A549 (cell line): ENCODE measurements around the gene GRID1.

ENCODE experiments used
- CTCF ChIP-seq: fragments of >200 bp; sonication (Bioruptor Twin); formaldehyde crosslinking; IDR thresholded peaks from 3 replicates; pipeline ENCODE4 v1.5.1; 2016
- EP300 ChIP-seq, 2 experiments: fragments of >200 bp; sonication (Bioruptor Twin); formaldehyde crosslinking; IDR thresholded peaks; 2 replicates in 1 of 2; 3 replicates in 1 of 2; pipeline ENCODE4 v1.6.1; 2016 to 2017
- KDM1A ChIP-seq: fragments of 200-600 bp; sonication (generic); IDR thresholded peaks from 2 replicates; pipeline ENCODE4 v1.6.1; 2016; ENCODE audit warnings: low read depth, mild to moderate bottlenecking
- KDM5A ChIP-seq: fragments of 200-600 bp; sonication (generic); IDR thresholded peaks from 2 replicates; pipeline ENCODE4 v1.6.1; 2016; ENCODE audit warnings: antibody characterized with exemption, mild to moderate bottlenecking
- MAX ChIP-seq: IDR thresholded peaks from 2 replicates; pipeline ENCODE4 v1.6.1; 2012
- MAZ ChIP-seq: fragments of 150-350 bp; IDR thresholded peaks from 2 replicates; pipeline ENCODE4 v1.6.1; 2014; ENCODE audit warnings: antibody characterized with exemption, low read depth, low read length, borderline replicate concordance
- NFE2L2 ChIP-seq: fragments of 150-350 bp; conservative IDR thresholded peaks from 2 replicates; pipeline ENCODE4 v1.6.1; 2014; ENCODE audit warnings: low read length
- REST ChIP-seq: fragments of 200-600 bp; sonication (generic); IDR thresholded peaks from 2 replicates; pipeline ENCODE4 v1.6.1; 2016; ENCODE audit warnings: antibody characterized with exemption, mild to moderate bottlenecking, moderate library complexity

- TF ChIP-seq EP300 (IDR thresholded peaks at IDR 0.05) (no peak), MAX (no peak), MAZ (no peak), CTCF (no peak), NFE2L2 (no peak), REST (no peak), KDM1A (no peak), KDM5A (no peak)
These were observed 51.7 kb downstream of the GRID1 start for GRCh38 chr10:86314616-86315548.
